Nephron (organoid): Measurements from ENCODE around the gene LRRIQ1.

Experiments
- H3K27ac Mint-ChIP-seq, 3 experiments: 2 replicates each; pipeline ENCODE4 v1.8.0; 2020; ENCODE audit warnings: mixed read lengths in 3 of 3, mild to moderate bottlenecking in 2 of 3, moderate library complexity in 1 of 3
- H3K27me3 Mint-ChIP-seq: 2 replicates; pipeline ENCODE4 v1.8.0; 2021; ENCODE audit warnings: low read depth, mild to moderate bottlenecking, moderate library complexity, mixed read lengths
- H3K36me3 Mint-ChIP-seq: 2 replicates; pipeline ENCODE4 v1.8.0; 2020; ENCODE audit warnings: low read depth, mixed read lengths
- H3K4me1 Mint-ChIP-seq: 2 replicates; pipeline ENCODE4 v1.8.0; 2020; ENCODE audit warnings: mixed read lengths
- H3K4me3 Mint-ChIP-seq, 3 experiments: 2 replicates each; pipeline ENCODE4 v1.8.0; 2020; ENCODE audit warnings: mild to moderate bottlenecking in 3 of 3, mixed read lengths in 3 of 3, moderate library complexity in 2 of 3
- H3K9me3 Mint-ChIP-seq: 2 replicates; pipeline ENCODE4 v1.8.0; 2020; ENCODE audit warnings: mixed read lengths
- CTCF ChIP-seq, 3 experiments: fragments of 200-600 bp; sonication (generic); IDR thresholded peaks; one replicate each; pipeline ENCODE4 v1.5.0; 2021; ENCODE audit warnings: antibody characterized with exemption in 3 of 3; ENCODE audit not compliant: unreplicated experiment in 3 of 3

Gene LRRIQ1

DNA sequence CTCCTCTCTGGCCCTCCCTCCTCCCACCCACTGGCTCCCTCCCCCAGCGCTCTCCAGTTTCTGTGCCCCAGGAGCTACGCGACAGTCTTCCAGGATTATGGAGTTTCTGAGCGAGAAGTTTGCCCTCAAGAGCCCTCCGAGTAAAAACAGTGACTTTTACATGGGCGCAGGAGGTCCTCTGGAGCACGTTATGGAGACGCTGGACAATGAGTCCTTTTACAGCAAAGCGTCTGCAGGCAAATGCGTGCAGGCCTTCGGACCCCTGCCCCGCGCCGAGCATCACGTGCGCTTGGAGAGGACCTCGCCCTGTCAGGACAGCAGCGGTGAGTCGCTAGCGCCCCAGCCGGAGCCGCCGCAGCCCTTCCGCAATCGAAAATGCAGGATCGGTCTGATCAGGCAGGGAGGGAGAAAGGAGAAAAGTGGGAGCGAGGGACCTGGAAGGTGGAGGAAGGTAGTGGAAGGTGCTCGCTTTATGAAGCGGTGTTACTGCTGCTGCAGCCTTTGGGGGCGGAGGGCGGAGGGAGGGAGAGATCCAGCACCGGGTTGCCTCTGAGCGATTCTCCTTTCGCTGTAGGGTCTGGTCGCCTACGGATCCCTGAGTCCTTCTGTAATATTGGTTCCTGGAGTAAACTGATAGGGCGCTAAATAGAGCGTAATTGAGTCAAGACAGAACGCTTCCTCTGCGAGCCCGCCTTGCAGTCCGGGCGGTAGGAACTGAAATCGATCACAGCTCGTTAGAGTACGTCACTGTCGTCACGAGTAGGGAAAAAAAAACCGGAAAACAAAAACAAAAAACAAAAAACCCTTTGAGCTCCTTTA lies 244.2 kb downstream of the LRRIQ1 start, which contains the start of gene ALX1:
ALX1 (plus strand) TSS at position 56 of the 819 bp plus-strand sequence; CDS start at position 98, 42 bp downstream.
- peaks cover 84% of the 10 kb centered on the region for H3K27me3 Mint-ChIP-seq
- peaks cover 3% of the 10 kb centered on the region for H3K9me3 Mint-ChIP-seq
- H3K4me1 Mint-ChIP-seq, result peaks cover 46% of the 10 kb centered on the region
- H3K36me3 Mint-ChIP-seq, result peaks cover 13% of the 10 kb centered on the region
- no peak for TF ChIP-seq CTCF (IDR thresholded peaks at IDR 0.05; ENCODE audit: unreplicated experiment in 3 of 3)
- peak within 1 kb of the TSS; percentile 95 to 97 (median 95) for H3K27ac Mint-ChIP-seq
- H3K4me3 Mint-ChIP-seq, result peak within 1 kb of the TSS; percentile 94 to 96 (median 94)

- peaks cover 13% of the 10 kb centered on the region for H3K36me3 Mint-ChIP-seq
- peak overlapping the region; percentile 95 to 97 (median 95) for H3K27ac Mint-ChIP-seq
- peaks cover 78% of the 10 kb centered on the region for H3K27me3 Mint-ChIP-seq
- TF ChIP-seq CTCF (IDR thresholded peaks at IDR 0.05; ENCODE audit: unreplicated experiment in 3 of 3), result no peak
- H3K4me3 Mint-ChIP-seq, result peak overlapping the region; percentile 94 to 96 (median 94)
- peaks cover 42% of the 10 kb centered on the region for H3K4me1 Mint-ChIP-seq
- peaks cover 3% of the 10 kb centered on the region for H3K9me3 Mint-ChIP-seq
Measured at GRCh38 chr12:85280984-85281630, 245.0 kb downstream of the LRRIQ1 start.

DNA sequence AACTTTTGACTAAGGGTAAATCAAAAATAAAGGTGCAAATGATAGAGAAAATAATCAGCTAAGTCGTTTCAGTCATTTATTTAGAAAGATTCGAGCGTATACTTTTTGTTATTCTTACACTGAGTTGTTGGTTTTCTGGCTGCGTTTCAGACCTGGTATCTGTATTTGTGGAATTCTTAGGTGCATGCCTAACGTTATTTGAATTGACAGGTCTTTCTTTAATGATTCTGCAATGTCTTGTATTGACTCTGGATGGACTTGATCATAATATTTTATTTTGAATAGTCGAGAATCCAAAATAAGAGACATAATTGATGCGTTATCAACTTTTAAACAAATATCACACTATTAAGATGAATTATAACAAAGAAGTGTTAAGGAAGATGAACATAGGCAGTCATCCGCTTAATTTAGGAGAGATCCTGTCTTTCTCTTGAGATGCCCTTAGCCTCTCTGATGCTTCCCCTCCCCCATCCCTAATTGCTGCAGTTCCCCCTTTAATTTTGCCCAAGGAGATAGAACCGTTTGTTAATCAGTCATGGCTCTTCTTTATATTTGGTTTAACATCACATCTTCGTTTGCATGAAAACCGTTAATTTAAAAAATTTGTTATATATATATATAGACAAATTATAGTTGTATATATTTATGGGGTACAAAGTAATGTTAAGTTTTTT lies 245.6 kb downstream of the LRRIQ1 start:
- Mint-ChIP-seq H3K4me1 (peaks cover 36% of the 10 kb centered on the region), H3K27me3 (peaks cover 71% of the 10 kb centered on the region), H3K36me3 (peaks cover 13% of the 10 kb centered on the region), H3K27ac (peak overlapping the region; percentile 95 to 97 (median 95)), H3K9me3 (peaks cover 3% of the 10 kb centered on the region), H3K4me3 (peak overlapping the region; percentile 94 to 96 (median 94))
- no peak for TF ChIP-seq CTCF (IDR thresholded peaks at IDR 0.05; ENCODE audit: unreplicated experiment in 3 of 3)

- H3K9me3 Mint-ChIP-seq, result no peaks in the 10 kb centered on the region
Measured at GRCh38 chr12:85283560-85283959, 247.4 kb downstream of the LRRIQ1 start.

More at GRCh38 chr12:85283560-85283959, 247.4 kb downstream of the LRRIQ1 start:
- Mint-ChIP-seq H3K4me1 (peaks cover 31% of the 10 kb centered on the region), H3K27me3 (peaks cover 53% of the 10 kb centered on the region), H3K27ac (peak overlapping the region; percentile 16 to 95 (median 82)), H3K36me3 (peaks cover 16% of the 10 kb centered on the region), H3K4me3 (peak overlapping the region; percentile 94 to 96 (median 94))
- TF ChIP-seq CTCF (IDR thresholded peaks at IDR 0.05; ENCODE audit: unreplicated experiment in 3 of 3), result no peak
